Fibroblast of lung (primary cell): ENCODE results near the gene KRTAP9-7. TPM values are rescaled to one million over a fixed set of nuclear protein-coding genes. Genes with fewer than 3 reads are reported as not detected.

ENCODE experiments used
- DNase-seq, 2 donors: peaks; one replicate each; pipeline versions ENCODE4 v3.0.0 to v3.0.0-alpha.2; 2010; ENCODE audit warnings: low read depth in 2 of 2
- H2AFZ ChIP-seq: 2 replicates; pipeline ENCODE4 v1.5.1; 2012; ENCODE audit warnings: low read length, control low read depth, inconsistent platforms
- H3K27ac ChIP-seq: 2 replicates; pipeline ENCODE4 v1.5.1; 2011; ENCODE audit warnings: low read length, control low read depth; ENCODE audit not compliant: insufficient read depth
- H3K27me3 ChIP-seq: 2 replicates; pipeline ENCODE4 v1.5.1; 2011; ENCODE audit warnings: mild to moderate bottlenecking, low read length; ENCODE audit not compliant: control insufficient read depth, insufficient read depth
- H3K36me3 ChIP-seq: 2 replicates; pipeline ENCODE4 v1.5.1; 2011; ENCODE audit warnings: low read length; ENCODE audit not compliant: control insufficient read depth, insufficient read depth
- H3K4me1 ChIP-seq: 2 replicates; pipeline ENCODE4 v1.5.1; 2011; ENCODE audit warnings: low read length; ENCODE audit not compliant: control insufficient read depth, insufficient read depth; ENCODE audit errors: extremely low read depth
- H3K4me2 ChIP-seq: 2 replicates; pipeline ENCODE4 v1.5.1; 2011; ENCODE audit warnings: low read length, control low read depth; ENCODE audit not compliant: insufficient read depth; ENCODE audit errors: extremely low read depth
- H3K4me3 ChIP-seq, 4 experiments: fragments of 200-600 bp in 1 of 4; sonication (generic) in 1 of 4; replicated peaks in 1 of 4; 2 replicates each; pipeline ENCODE4 v1.5.1; 2011 to 2016; ENCODE audit warnings: low read length in 4 of 4, low read depth in 3 of 4, mild to moderate bottlenecking in 3 of 4, control low read depth in 2 of 4, inconsistent platforms in 1 of 4, mixed read lengths in 1 of 4; ENCODE audit not compliant: insufficient read depth in 1 of 4; ENCODE audit errors: control extremely low read depth in 1 of 4
- H3K79me2 ChIP-seq: 2 replicates; pipeline ENCODE4 v1.5.1; 2012; ENCODE audit warnings: mild to moderate bottlenecking, low read length, inconsistent platforms; ENCODE audit not compliant: control insufficient read depth, insufficient read depth
- H3K9ac ChIP-seq: 2 replicates; pipeline ENCODE4 v1.5.1; 2011; ENCODE audit warnings: mild to moderate bottlenecking, low read length, control low read depth; ENCODE audit not compliant: insufficient read depth
- H3K9me3 ChIP-seq: 2 replicates; pipeline ENCODE4 v1.5.1; 2012; ENCODE audit warnings: low read depth, low read length; ENCODE audit not compliant: control insufficient read depth, insufficient read depth
- H4K20me1 ChIP-seq: 2 replicates; pipeline ENCODE4 v1.5.1; 2011; ENCODE audit warnings: low read length; ENCODE audit not compliant: control insufficient read depth, insufficient read depth; ENCODE audit errors: extremely low read depth
- EZH2 ChIP-seq: IDR thresholded peaks from 2 replicates; pipeline ENCODE4 v1.5.1; 2012; ENCODE audit warnings: low read length, control low read depth, mild to moderate bottlenecking; ENCODE audit errors: missing control alignments
- polyA plus RNA-seq, 2 donors: library from polyadenylated mRNA; depleted of rRNA in 1 of 2; stranded (reverse) in 1 of 2; unstranded in 1 of 2; fragments of >200 nt; gene quantifications; 2 replicates each; pipeline ENCODE4 v1.2.1, GENCODE V29; 2011 to 2012; ENCODE audit warnings: missing spikeins in 1 of 2
- total RNA-seq: library from RNA; depleted of rRNA; stranded (reverse); fragments of >200 nt; gene quantifications from 2 replicates; pipeline ENCODE4 v1.2.1, GENCODE V29; 2014
- TF ChIP-seq, protein P1 (sequence below), 2 donors: IDR thresholded peaks in 1 of 2; conservative IDR thresholded peaks in 1 of 2; 1 replicate in 1 of 2; 2 replicates in 1 of 2; pipeline ENCODE4 v1.5.1; 2011 to 2012; ENCODE audit warnings: low read length in 2 of 2, control low read depth in 1 of 2, inconsistent platforms in 1 of 2, low read depth in 1 of 2, mild to moderate bottlenecking in 1 of 2

KRTAP9-7 gene
- total and polyA plus RNA-seq, 2 donors (not counting 1 experiment from before 2014, with no cell fraction given) = not detected

DNA sequence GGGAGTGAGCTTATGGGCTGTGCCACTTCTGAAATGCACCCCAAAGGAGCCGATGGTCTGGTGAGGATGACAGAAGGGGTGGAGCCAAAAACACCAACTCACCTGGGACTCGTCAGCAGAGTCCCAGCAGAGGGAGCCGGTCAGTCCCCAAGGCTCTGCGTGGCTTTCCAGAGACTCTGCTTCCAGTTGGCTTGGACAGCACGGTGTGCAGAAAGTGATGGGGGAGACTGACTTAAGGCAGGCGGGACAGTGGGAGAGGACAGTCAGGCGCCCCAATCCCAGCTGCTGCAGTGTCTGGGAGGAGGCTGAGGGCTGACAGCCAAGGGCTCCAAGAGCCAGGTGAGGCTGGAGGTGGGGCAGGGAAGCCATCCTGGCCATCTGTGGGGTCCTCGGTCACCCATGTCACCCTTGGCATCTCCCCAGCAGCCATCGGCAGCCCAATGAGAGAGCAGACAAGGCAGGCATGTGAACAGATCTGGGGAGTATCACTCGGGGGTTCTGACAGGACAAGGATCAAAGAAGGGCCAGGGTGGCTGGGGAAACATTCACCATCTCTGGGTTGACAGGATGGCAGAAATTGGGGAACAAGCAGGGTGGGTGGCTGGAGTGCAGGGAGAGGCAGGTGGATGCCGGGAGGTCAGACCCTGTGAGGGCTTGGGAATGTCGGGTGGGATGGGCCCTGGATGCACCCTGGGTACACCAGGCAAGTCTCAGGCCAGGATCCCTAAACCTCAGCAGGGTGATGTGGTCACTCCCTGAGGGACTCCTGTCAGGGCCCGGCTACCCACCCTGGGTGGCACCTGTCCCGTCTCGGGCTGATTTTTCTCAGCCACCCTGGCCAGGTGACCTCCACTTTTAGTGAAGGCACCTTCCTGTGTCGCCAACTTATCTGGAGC is 48.9 kb downstream of the KRTAP9-7 start:
- TF ChIP-seq EZH2 = no peak
- TF ChIP-seq, protein P1, sequence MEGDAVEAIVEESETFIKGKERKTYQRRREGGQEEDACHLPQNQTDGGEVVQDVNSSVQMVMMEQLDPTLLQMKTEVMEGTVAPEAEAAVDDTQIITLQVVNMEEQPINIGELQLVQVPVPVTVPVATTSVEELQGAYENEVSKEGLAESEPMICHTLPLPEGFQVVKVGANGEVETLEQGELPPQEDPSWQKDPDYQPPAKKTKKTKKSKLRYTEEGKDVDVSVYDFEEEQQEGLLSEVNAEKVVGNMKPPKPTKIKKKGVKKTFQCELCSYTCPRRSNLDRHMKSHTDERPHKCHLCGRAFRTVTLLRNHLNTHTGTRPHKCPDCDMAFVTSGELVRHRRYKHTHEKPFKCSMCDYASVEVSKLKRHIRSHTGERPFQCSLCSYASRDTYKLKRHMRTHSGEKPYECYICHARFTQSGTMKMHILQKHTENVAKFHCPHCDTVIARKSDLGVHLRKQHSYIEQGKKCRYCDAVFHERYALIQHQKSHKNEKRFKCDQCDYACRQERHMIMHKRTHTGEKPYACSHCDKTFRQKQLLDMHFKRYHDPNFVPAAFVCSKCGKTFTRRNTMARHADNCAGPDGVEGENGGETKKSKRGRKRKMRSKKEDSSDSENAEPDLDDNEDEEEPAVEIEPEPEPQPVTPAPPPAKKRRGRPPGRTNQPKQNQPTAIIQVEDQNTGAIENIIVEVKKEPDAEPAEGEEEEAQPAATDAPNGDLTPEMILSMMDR (conservative IDR thresholded peaks at IDR 0.05 in 1 of 2, IDR thresholded peaks at IDR 0.05 in 1 of 2; ENCODE audit: low read depth in 1 of 2, low read length in 2 of 2) = no peak

DNA sequence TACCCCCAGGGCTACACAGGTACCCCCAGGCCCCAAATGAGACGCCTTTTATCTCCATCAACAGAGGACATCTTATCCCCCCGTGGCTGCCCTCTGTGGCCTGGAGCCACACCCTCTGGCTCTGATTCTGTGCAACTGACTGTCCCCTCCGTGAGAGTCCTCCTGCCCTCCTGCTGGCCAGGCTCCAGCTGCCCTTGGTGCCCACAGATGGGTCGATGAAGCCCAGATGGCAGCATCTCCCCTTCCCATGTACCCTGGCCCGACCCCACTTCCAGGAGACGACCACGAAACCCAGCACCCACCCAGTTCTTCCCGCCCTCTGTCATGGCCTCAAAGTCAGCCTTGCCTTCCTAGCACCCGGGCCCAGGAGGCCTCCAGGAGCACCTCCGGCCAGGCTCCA is 49.6 kb downstream of the KRTAP9-7 start:
- Histone ChIP-seq H2AFZ (no peak overlapping the region), H3K4me2 (no peak overlapping the region), H3K9ac (no peak overlapping the region), H3K79me2 (no peaks in the 10 kb centered on the region), H3K27ac (no peak overlapping the region), H3K4me3 (no peak overlapping the region), H3K27me3 (no peaks in the 10 kb centered on the region), H3K4me1 (peaks cover 5% of the 10 kb centered on the region), H4K20me1 (no peaks in the 10 kb centered on the region), H3K9me3 (no peaks in the 10 kb centered on the region), H3K36me3 (no peaks in the 10 kb centered on the region)
- TF ChIP-seq EZH2 = no peak
- TF ChIP-seq, protein P1 (conservative IDR thresholded peaks at IDR 0.05 in 1 of 2, IDR thresholded peaks at IDR 0.05 in 1 of 2; ENCODE audit: low read depth in 1 of 2, low read length in 2 of 2) = no peak
- no peak for DNase-seq

More for the DNA sequence above, 48.9 kb downstream of the KRTAP9-7 start:
- Histone ChIP-seq H4K20me1 (no peaks in the 10 kb centered on the region), H3K9me3 (no peaks in the 10 kb centered on the region), H3K9ac (no peak overlapping the region), H2AFZ (no peak overlapping the region), H3K27me3 (no peaks in the 10 kb centered on the region), H3K4me2 (no peak overlapping the region), H3K36me3 (no peaks in the 10 kb centered on the region), H3K4me3 (no peak overlapping the region), H3K27ac (no peak overlapping the region), H3K79me2 (no peaks in the 10 kb centered on the region), H3K4me1 (peaks cover 5% of the 10 kb centered on the region)
- no peak for DNase-seq

DNA sequence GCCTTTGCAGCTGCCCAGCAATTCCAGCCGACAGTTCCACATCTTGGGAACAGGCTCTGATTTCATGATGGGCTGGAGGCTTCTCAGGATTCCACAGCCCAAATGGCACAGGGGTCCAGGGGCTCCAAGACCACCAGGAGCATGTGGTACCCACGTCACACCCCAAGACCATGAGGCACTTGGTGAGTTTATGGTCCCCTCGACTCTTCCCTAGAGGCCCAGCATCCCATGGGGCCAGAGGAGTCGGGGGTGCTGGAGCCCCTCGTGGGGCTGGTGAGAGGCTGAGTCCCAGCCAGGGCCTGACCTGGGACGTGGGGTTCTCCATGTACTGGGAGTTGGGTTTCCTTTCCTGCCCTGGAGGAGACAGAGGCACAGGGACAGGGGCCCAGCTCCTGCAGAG is 50.1 kb downstream of the KRTAP9-7 start:
- no peaks in the 10 kb centered on the region for H3K79me2 ChIP-seq
- no peaks in the 10 kb centered on the region for H3K27me3 ChIP-seq
- no peak for DNase-seq
- H3K9me3 ChIP-seq = no peaks in the 10 kb centered on the region
- H3K27ac ChIP-seq = no peak overlapping the region
- H3K36me3 ChIP-seq = no peaks in the 10 kb centered on the region
- H3K9ac ChIP-seq = no peak overlapping the region
- H4K20me1 ChIP-seq = no peaks in the 10 kb centered on the region
- H3K4me2 ChIP-seq = no peak overlapping the region
- TF ChIP-seq EZH2 = no peak
- TF ChIP-seq, protein P1 (conservative IDR thresholded peaks at IDR 0.05 in 1 of 2, IDR thresholded peaks at IDR 0.05 in 1 of 2; ENCODE audit: low read depth in 1 of 2, low read length in 2 of 2) = no peak
- no peak overlapping the region for H2AFZ ChIP-seq
- H3K4me1 ChIP-seq = peaks cover 5% of the 10 kb centered on the region
- H3K4me3 ChIP-seq = no peak overlapping the region

Other genes with a start within 250 kb of the KRTAP9-7 start
Only the 30 nearest of the 41 such genes appear.
- gene KRTAP4-7, start 191.5 kb upstream of the KRTAP9-7 start, total RNA-seq = not detected in 2 replicates
- gene KRTAP4-7, start 191.5 kb upstream of the KRTAP9-7 start, polyA plus RNA-seq = not detected in 2 replicates
- gene KRTAP4-8, start 177.6 kb upstream of the KRTAP9-7 start, total RNA-seq = not detected in 2 replicates
- not detected in 2 replicates for gene KRTAP4-8, start 177.6 kb upstream of the KRTAP9-7 start, polyA plus RNA-seq
- not detected in 2 replicates for gene KRTAP4-16, start 173.5 kb upstream of the KRTAP9-7 start, total RNA-seq
- not detected in 2 replicates for gene KRTAP4-16, start 173.5 kb upstream of the KRTAP9-7 start, polyA plus RNA-seq
- not detected in 2 replicates for gene KRTAP4-9, start 170.3 kb upstream of the KRTAP9-7 start, total RNA-seq
- gene KRTAP4-9, start 170.3 kb upstream of the KRTAP9-7 start, polyA plus RNA-seq = not detected in 2 replicates
- gene KRTAP4-11, start 157.3 kb upstream of the KRTAP9-7 start, total RNA-seq = not detected in 2 replicates
- not detected in 2 replicates for gene KRTAP4-11, start 157.3 kb upstream of the KRTAP9-7 start, polyA plus RNA-seq
- not detected in 2 replicates for gene KRTAP4-12, start 151.5 kb upstream of the KRTAP9-7 start, total RNA-seq
- 0.23 TPM in 1 of 2 replicates, not detected in the other for gene KRTAP4-12, start 151.5 kb upstream of the KRTAP9-7 start, polyA plus RNA-seq
- not detected in 2 replicates for gene KRTAP4-6, start 135.2 kb upstream of the KRTAP9-7 start, total RNA-seq
- not detected in 2 replicates for gene KRTAP4-6, start 135.2 kb upstream of the KRTAP9-7 start, polyA plus RNA-seq
- not detected in 2 replicates for gene KRTAP4-5, start 125.9 kb upstream of the KRTAP9-7 start, total RNA-seq
- gene KRTAP4-5, start 125.9 kb upstream of the KRTAP9-7 start, polyA plus RNA-seq = not detected in 2 replicates
- gene KRTAP4-4, start 115.0 kb upstream of the KRTAP9-7 start, total RNA-seq = not detected in 2 replicates
- gene KRTAP4-4, start 115.0 kb upstream of the KRTAP9-7 start, polyA plus RNA-seq = not detected in 2 replicates
- gene KRTAP4-3, start 107.5 kb upstream of the KRTAP9-7 start, total RNA-seq = not detected in 2 replicates
- gene KRTAP4-3, start 107.5 kb upstream of the KRTAP9-7 start, polyA plus RNA-seq = not detected in 2 replicates
- not detected in 2 replicates for gene KRTAP4-2, start 97.5 kb upstream of the KRTAP9-7 start, total RNA-seq
- not detected in 2 replicates for gene KRTAP4-2, start 97.5 kb upstream of the KRTAP9-7 start, polyA plus RNA-seq
- gene KRTAP4-1, start 90.8 kb upstream of the KRTAP9-7 start, total RNA-seq = not detected in 2 replicates
- not detected in 2 replicates for gene KRTAP4-1, start 90.8 kb upstream of the KRTAP9-7 start, polyA plus RNA-seq
- not detected in 2 replicates for gene KRTAP9-1, start 85.8 kb upstream of the KRTAP9-7 start, total RNA-seq
- not detected in 2 replicates for gene KRTAP9-1, start 85.8 kb upstream of the KRTAP9-7 start, polyA plus RNA-seq
- not detected in 2 replicates for gene KRTAP9-2, start 49.0 kb upstream of the KRTAP9-7 start, total RNA-seq
- not detected in 2 replicates for gene KRTAP9-2, start 49.0 kb upstream of the KRTAP9-7 start, polyA plus RNA-seq
- not detected in 2 replicates for gene KRTAP9-3, start 43.2 kb upstream of the KRTAP9-7 start, total RNA-seq
- not detected in 2 replicates for gene KRTAP9-3, start 43.2 kb upstream of the KRTAP9-7 start, polyA plus RNA-seq
- gene KRTAP9-8, start 37.7 kb upstream of the KRTAP9-7 start, total RNA-seq = not detected in 2 replicates
- not detected in 2 replicates for gene KRTAP9-8, start 37.7 kb upstream of the KRTAP9-7 start, polyA plus RNA-seq
- not detected in 2 replicates for gene KRTAP9-4, start 26.0 kb upstream of the KRTAP9-7 start, total RNA-seq
- not detected in 2 replicates for gene KRTAP9-4, start 26.0 kb upstream of the KRTAP9-7 start, polyA plus RNA-seq
- not detected in 2 replicates for gene KRTAP9-9, start 20.3 kb upstream of the KRTAP9-7 start, total RNA-seq
- gene KRTAP9-9, start 20.3 kb upstream of the KRTAP9-7 start, polyA plus RNA-seq = not detected in 2 replicates
- not detected in 2 replicates for gene KRTAP9-6, start 10.3 kb upstream of the KRTAP9-7 start, total RNA-seq
- gene KRTAP9-6, start 10.3 kb upstream of the KRTAP9-7 start, polyA plus RNA-seq = not detected in 2 replicates
- not detected in 2 replicates for gene KRTAP29-1, start 27.2 kb downstream of the KRTAP9-7 start, total RNA-seq
- gene KRTAP29-1, start 27.2 kb downstream of the KRTAP9-7 start, polyA plus RNA-seq = not detected in 2 replicates
- gene KRTAP16-1, start 33.6 kb downstream of the KRTAP9-7 start, total RNA-seq = not detected in 2 replicates
- gene KRTAP16-1, start 33.6 kb downstream of the KRTAP9-7 start, polyA plus RNA-seq = not detected in 2 replicates
- gene KRTAP17-1, start 40.0 kb downstream of the KRTAP9-7 start, total RNA-seq = not detected in 2 replicates
- not detected in 2 replicates for gene KRTAP17-1, start 40.0 kb downstream of the KRTAP9-7 start, polyA plus RNA-seq
- not detected in 2 replicates for gene KRT33A, start 75.1 kb downstream of the KRTAP9-7 start, total RNA-seq
- gene KRT33A, start 75.1 kb downstream of the KRTAP9-7 start, polyA plus RNA-seq = not detected in 2 replicates
- not detected in 2 replicates for gene KRT33B, start 94.1 kb downstream of the KRTAP9-7 start, total RNA-seq
- gene KRT33B, start 94.1 kb downstream of the KRTAP9-7 start, polyA plus RNA-seq = not detected in 2 replicates
- gene KRT34, start 106.6 kb downstream of the KRTAP9-7 start, total RNA-seq = under 0.01 TPM in 1 of 2 replicates, not detected in the other
- 0.45 and 1.00 TPM in 2 replicates for gene KRT34, start 106.6 kb downstream of the KRTAP9-7 start, polyA plus RNA-seq
- gene KRT31, start 121.9 kb downstream of the KRTAP9-7 start, total RNA-seq = not detected in 2 replicates
- not detected in 2 replicates for gene KRT31, start 121.9 kb downstream of the KRTAP9-7 start, polyA plus RNA-seq
- not detected in 2 replicates for gene KRT37, start 148.9 kb downstream of the KRTAP9-7 start, total RNA-seq
- gene KRT37, start 148.9 kb downstream of the KRTAP9-7 start, polyA plus RNA-seq = not detected in 2 replicates
- gene KRT38, start 165.3 kb downstream of the KRTAP9-7 start, total RNA-seq = under 0.01 TPM in 1 of 2 replicates, not detected in the other
- 0.02 and 0.07 TPM in 2 replicates for gene KRT38, start 165.3 kb downstream of the KRTAP9-7 start, polyA plus RNA-seq
- under 0.01 TPM in 2 replicates for gene KRT32, start 191.7 kb downstream of the KRTAP9-7 start, total RNA-seq
- gene KRT32, start 191.7 kb downstream of the KRTAP9-7 start, polyA plus RNA-seq = 0.03 and 0.09 TPM in 2 replicates
- not detected in 2 replicates for gene KRT35, start 205.5 kb downstream of the KRTAP9-7 start, total RNA-seq
- gene KRT35, start 205.5 kb downstream of the KRTAP9-7 start, polyA plus RNA-seq = not detected in 2 replicates